Cardiac muscle cell (in vitro differentiated cells and primary cell): ENCODE results near the gene FGFR2. TPM values are rescaled to one million over a fixed set of nuclear protein-coding genes. Genes with fewer than 3 reads are reported as not detected.

ENCODE experiments used
- DNase-seq, 2 donors: peaks; one replicate each; pipeline versions ENCODE4 v3.0.0 to v3.0.0-alpha.2; 2010 to 2017; ENCODE audit warnings: low read depth in 1 of 2, low spot score in 1 of 2
- H3K27ac ChIP-seq: fragments of 200-600 bp; sonication (generic); 2 replicates; pipeline ENCODE4 v1.5.1; 2016
- H3K27me3 ChIP-seq: fragments of 200-600 bp; sonication (generic); 2 replicates; pipeline ENCODE4 v1.6.0; 2016; ENCODE audit warnings: control low read depth
- H3K36me3 ChIP-seq: fragments of 200-600 bp; sonication (generic); 2 replicates; pipeline ENCODE4 v1.5.1; 2016; ENCODE audit warnings: control low read depth
- H3K4me1 ChIP-seq: fragments of 200-600 bp; sonication (generic); 2 replicates; pipeline ENCODE4 v1.8.1; 2017; ENCODE audit warnings: low read depth, mild to moderate bottlenecking, mixed run types
- H3K4me3 ChIP-seq: fragments of 200-600 bp; sonication (generic); 2 replicates; pipeline ENCODE4 v1.5.1; 2016; ENCODE audit warnings: mild to moderate bottlenecking
- H3K9me3 ChIP-seq: fragments of 200-600 bp; sonication (generic); 2 replicates; pipeline ENCODE4 v1.5.1; 2017; ENCODE audit warnings: low read depth, mild to moderate bottlenecking, control low read depth
- polyA plus RNA-seq: library from polyadenylated mRNA; unstranded; fragments of >200 nt; fragmentation: Nextera tagmentation; extraction: Ambion mirVana; gene quantifications from 2 replicates; pipeline ENCODE4 v1.2.1, GENCODE V29; 2016
- total RNA-seq: library from RNA; depleted of rRNA; stranded (reverse); fragments of >200 nt; gene quantifications from 2 replicates; pipeline ENCODE4 v1.2.3, GENCODE V29; 2016
- TF ChIP-seq, protein P1 (sequence below): IDR thresholded peaks from 2 replicates; pipeline ENCODE4 v1.5.1; 2012; ENCODE audit warnings: low read depth, mild to moderate bottlenecking, low read length

FGFR2 gene
- total and polyA plus RNA-seq, 2 experiments from 2014 or later: 47.5 to 50.6 TPM

DNA sequence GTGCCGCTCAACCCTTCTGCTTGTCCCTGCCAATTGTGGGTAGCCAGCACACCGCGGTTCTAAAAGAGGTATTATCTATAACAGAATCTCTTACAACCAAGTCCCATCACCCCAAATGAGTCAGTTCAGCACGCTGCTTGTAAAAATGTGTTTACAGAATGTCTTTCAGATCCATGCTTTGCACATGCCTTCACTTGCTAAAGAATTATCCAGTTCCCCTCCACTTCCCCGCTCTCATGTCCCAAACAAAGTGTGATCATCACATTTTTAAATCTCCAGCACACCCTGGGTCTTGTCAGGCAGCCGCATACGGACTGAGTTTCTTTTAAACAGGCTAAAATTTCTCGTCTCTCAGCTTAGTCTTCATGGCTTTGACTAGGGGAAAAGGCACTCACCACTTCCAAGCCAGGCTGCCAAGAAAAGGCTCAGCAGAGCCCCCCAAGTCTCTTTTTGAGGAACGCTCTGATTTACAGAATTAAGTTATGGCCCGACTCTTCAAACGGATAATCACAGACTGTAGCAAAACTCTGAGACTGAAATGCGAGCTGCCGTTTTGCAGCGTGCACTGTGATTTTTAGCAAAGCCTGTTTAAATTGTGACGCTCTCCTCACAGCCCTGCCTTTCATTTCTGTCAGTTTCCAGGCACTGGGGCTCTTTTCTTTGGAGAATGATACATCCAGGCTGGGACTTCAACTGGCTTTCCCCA is 29.8 kb upstream of the FGFR2 start:
- no peak for DNase-seq
- no peaks in the 10 kb centered on the region for H3K36me3 ChIP-seq
- TF ChIP-seq, protein P1, sequence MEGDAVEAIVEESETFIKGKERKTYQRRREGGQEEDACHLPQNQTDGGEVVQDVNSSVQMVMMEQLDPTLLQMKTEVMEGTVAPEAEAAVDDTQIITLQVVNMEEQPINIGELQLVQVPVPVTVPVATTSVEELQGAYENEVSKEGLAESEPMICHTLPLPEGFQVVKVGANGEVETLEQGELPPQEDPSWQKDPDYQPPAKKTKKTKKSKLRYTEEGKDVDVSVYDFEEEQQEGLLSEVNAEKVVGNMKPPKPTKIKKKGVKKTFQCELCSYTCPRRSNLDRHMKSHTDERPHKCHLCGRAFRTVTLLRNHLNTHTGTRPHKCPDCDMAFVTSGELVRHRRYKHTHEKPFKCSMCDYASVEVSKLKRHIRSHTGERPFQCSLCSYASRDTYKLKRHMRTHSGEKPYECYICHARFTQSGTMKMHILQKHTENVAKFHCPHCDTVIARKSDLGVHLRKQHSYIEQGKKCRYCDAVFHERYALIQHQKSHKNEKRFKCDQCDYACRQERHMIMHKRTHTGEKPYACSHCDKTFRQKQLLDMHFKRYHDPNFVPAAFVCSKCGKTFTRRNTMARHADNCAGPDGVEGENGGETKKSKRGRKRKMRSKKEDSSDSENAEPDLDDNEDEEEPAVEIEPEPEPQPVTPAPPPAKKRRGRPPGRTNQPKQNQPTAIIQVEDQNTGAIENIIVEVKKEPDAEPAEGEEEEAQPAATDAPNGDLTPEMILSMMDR: no peak
- no peaks in the 10 kb centered on the region for H3K27me3 ChIP-seq
- H3K4me1 ChIP-seq: no peaks in the 10 kb centered on the region
- no peak overlapping the region for H3K4me3 ChIP-seq
- H3K9me3 ChIP-seq: no peaks in the 10 kb centered on the region
- H3K27ac ChIP-seq: no peak overlapping the region

GRCh38 chr10:121624836-121625486 is 26.7 kb upstream of the FGFR2 start:
- Histone ChIP-seq H3K4me1 (no peaks in the 10 kb centered on the region), H3K27me3 (no peaks in the 10 kb centered on the region), H3K27ac (no peak overlapping the region), H3K4me3 (no peak overlapping the region), H3K9me3 (no peaks in the 10 kb centered on the region), H3K36me3 (no peaks in the 10 kb centered on the region)
- no peak for DNase-seq
- TF ChIP-seq, protein P1: no peak

DNA sequence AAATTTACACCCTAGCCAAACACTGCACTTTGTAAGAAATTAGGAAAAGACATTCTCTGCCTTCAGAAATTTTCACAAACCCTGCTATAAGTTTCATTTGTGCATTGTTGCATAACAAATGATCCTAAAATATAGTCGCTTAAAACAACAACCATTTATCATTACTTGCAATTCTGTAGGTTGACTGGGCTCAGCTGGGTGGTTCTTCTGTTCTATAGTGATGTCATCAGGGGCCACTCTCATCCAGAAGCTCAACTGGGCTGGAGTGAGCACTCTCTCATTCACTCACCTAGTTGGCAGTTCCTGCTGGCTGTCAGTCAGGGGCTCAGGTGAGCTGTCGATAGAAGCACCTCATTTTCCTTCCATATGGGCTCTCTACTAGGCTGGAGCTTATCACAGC is 20.7 kb upstream of the FGFR2 start:
- H3K9me3 ChIP-seq: no peaks in the 10 kb centered on the region
- no peak overlapping the region for H3K27ac ChIP-seq
- H3K36me3 ChIP-seq: no peaks in the 10 kb centered on the region
- H3K4me1 ChIP-seq: no peaks in the 10 kb centered on the region
- TF ChIP-seq, protein P1: no peak
- H3K4me3 ChIP-seq: no peak overlapping the region
- H3K27me3 ChIP-seq: no peaks in the 10 kb centered on the region
- no peak for DNase-seq

- Histone ChIP-seq H3K4me1 (no peaks in the 10 kb centered on the region), H3K9me3 (no peaks in the 10 kb centered on the region), H3K27me3 (no peaks in the 10 kb centered on the region), H3K27ac (no peak overlapping the region), H3K36me3 (no peaks in the 10 kb centered on the region), H3K4me3 (no peak overlapping the region)
- TF ChIP-seq, protein P1: no peak
- DNase-seq: no peak
Observed at GRCh38 chr10:121617176-121617575, 18.9 kb upstream of the FGFR2 start.

GRCh38 chr10:121616291-121616690 is 18.0 kb upstream of the FGFR2 start:
- TF ChIP-seq, protein P1: no peak
- no peak overlapping the region for H3K27ac ChIP-seq

More at GRCh38 chr10:121616291-121616690, 18.0 kb upstream of the FGFR2 start:
- no peak overlapping the region for H3K4me3 ChIP-seq
- no peaks in the 10 kb centered on the region for H3K4me1 ChIP-seq
- no peaks in the 10 kb centered on the region for H3K27me3 ChIP-seq
- H3K36me3 ChIP-seq: no peaks in the 10 kb centered on the region
- DNase-seq: no peak
- H3K9me3 ChIP-seq: no peaks in the 10 kb centered on the region
